AG04450 (cell line): Measurements from ENCODE around the gene FAR2. TPM values are rescaled to one million over a fixed set of nuclear protein-coding genes. Genes with fewer than 3 reads are reported as not detected.

Experiments
- CTCF ChIA-PET: fragments of 300-600, 350-600 bp; formaldehyde crosslinking; extraction: SDS; loops from one replicate; lab custom pipeline; 2022; ENCODE audit warnings: antibody characterized with exemption, inconsistent platforms; lab: Charles Lee
- POLR2A ChIA-PET: fragments of 350-600 bp; formaldehyde crosslinking; extraction: SDS; loops from one replicate; lab custom pipeline; 2021; ENCODE audit warnings: antibody characterized with exemption, inconsistent platforms; lab: Yijun Ruan, JAX
- DNase-seq: peaks from one replicate; pipeline ENCODE4 v3.0.0-alpha.2; 2011; ENCODE audit warnings: low read depth, low spot score
- H3K27ac ChIP-seq: one replicate; pipeline ENCODE4 v1.5.1; 2012; ENCODE audit warnings: low read depth, low read length, control low read depth
- H3K27me3 ChIP-seq: one replicate; pipeline ENCODE4 v1.6.0; 2012; ENCODE audit warnings: low read length; ENCODE audit not compliant: control insufficient read depth, insufficient read depth
- H3K4me3 ChIP-seq: 2 replicates; pipeline ENCODE4 v1.5.1; 2011; ENCODE audit warnings: mild to moderate bottlenecking, low read depth, low read length, control low read depth
- H3K9me3 ChIP-seq: 2 replicates; pipeline ENCODE4 v1.5.1; 2012; ENCODE audit warnings: low read length; ENCODE audit not compliant: control insufficient read depth, insufficient read depth
- polyA plus RNA-seq: library from polyadenylated mRNA; depleted of rRNA; stranded (reverse); fragments of >200 nt; gene quantifications from 2 replicates; pipeline ENCODE4 v1.2.3, GENCODE V29; 2011
- TF ChIP-seq, protein P1 (sequence below): IDR thresholded peaks from 2 replicates; pipeline ENCODE4 v1.5.1; 2011; ENCODE audit warnings: low read depth, low read length, control low read depth, inconsistent platforms

The FAR2 gene
- polyA plus RNA-seq, 1 experiment, result 3.4 TPM

DNA sequence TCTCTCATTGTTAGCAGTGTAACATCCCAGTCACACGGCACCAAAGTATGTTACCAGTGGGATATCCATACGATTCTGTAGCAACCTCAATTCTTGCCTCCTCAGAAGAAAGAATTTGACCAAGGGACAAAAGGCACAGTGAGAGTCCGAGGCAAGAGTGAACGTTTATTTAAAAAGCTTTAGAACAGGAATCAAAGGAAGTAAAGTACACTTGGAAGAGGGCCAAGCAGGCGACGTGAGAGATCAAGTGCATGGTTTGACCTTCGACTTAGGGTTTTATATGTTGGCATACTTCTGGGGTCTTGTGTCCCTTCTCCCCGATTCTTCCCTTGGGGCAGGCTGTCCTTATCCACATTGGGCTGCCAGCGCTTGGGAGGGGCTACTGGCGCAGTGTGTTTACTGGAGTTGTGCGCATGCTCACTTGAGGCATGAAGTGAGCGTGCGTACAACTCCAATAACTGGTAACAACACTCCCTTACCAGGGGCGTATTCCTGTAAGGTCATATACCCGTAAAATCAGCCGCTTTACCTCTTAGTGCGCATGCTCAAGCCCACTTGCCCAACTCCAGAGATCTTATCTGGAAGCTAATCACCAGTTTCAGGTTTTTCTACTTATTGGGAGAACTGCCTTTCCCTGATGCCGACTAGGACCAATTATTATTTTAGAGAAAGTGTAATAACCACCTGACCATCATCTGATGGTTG, 71.7 kb downstream of the FAR2 start:
- Histone ChIP-seq H3K27ac (no peak overlapping the region), H3K9me3 (no peaks in the 10 kb centered on the region), H3K4me3 (no peak overlapping the region), H3K27me3 (no peaks in the 10 kb centered on the region)
- CTCF ChIA-PET, result no interaction called here
- TF ChIP-seq, protein P1, sequence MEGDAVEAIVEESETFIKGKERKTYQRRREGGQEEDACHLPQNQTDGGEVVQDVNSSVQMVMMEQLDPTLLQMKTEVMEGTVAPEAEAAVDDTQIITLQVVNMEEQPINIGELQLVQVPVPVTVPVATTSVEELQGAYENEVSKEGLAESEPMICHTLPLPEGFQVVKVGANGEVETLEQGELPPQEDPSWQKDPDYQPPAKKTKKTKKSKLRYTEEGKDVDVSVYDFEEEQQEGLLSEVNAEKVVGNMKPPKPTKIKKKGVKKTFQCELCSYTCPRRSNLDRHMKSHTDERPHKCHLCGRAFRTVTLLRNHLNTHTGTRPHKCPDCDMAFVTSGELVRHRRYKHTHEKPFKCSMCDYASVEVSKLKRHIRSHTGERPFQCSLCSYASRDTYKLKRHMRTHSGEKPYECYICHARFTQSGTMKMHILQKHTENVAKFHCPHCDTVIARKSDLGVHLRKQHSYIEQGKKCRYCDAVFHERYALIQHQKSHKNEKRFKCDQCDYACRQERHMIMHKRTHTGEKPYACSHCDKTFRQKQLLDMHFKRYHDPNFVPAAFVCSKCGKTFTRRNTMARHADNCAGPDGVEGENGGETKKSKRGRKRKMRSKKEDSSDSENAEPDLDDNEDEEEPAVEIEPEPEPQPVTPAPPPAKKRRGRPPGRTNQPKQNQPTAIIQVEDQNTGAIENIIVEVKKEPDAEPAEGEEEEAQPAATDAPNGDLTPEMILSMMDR, result no peak
- no peak for DNase-seq
- POLR2A ChIA-PET, result no interaction called here

DNA sequence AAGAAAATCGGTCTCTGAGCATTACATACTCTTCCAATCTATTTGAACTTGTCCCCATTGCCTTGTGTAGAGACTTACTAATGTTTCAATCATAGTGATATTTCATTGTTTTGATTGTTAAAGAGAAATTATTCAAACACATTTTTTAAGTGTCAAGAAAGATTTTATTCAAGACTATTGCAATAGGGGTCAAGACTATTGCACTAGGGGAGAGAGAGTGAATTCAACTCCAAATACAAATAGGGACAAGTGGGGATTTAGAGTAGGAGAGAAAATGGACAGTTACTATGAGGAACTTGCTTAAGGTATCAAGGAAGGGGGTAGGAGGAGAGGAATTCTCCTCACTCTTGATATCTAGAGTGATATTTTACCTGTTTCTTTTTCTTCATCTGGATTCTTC, 73.1 kb downstream of the FAR2 start:
- ChIA-PET POLR2A (no interaction called here), CTCF (no interaction called here)
- Histone ChIP-seq H3K27me3 (no peaks in the 10 kb centered on the region), H3K9me3 (no peaks in the 10 kb centered on the region), H3K4me3 (no peak overlapping the region), H3K27ac (no peak overlapping the region)
- DNase-seq, result no peak
- TF ChIP-seq, protein P1, result no peak

DNA sequence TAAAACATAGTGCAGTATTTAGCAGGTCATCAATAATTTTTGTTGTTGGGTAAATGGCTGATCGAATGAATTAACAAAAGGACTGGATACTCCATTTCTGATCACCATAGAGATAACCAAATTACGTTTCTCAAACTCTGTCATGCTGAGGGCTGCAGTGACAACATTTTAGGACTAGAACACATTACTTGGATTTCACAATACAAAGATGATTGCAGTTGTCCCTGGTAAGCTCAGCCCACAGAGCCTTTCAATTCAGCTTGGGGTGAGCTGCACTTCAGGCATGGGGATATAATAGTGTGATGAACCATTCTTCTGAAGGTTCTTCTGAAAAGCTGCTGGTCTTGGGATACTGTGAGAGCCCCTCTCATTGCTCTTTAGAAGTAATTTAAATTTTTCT, 74.3 kb downstream of the FAR2 start:
- DNase-seq, result no peak
- TF ChIP-seq, protein P1, result no peak
- ChIA-PET CTCF (no interaction called here), POLR2A (no interaction called here)
- Histone ChIP-seq H3K9me3 (no peaks in the 10 kb centered on the region), H3K4me3 (no peak overlapping the region), H3K27ac (no peak overlapping the region), H3K27me3 (no peaks in the 10 kb centered on the region)

DNA sequence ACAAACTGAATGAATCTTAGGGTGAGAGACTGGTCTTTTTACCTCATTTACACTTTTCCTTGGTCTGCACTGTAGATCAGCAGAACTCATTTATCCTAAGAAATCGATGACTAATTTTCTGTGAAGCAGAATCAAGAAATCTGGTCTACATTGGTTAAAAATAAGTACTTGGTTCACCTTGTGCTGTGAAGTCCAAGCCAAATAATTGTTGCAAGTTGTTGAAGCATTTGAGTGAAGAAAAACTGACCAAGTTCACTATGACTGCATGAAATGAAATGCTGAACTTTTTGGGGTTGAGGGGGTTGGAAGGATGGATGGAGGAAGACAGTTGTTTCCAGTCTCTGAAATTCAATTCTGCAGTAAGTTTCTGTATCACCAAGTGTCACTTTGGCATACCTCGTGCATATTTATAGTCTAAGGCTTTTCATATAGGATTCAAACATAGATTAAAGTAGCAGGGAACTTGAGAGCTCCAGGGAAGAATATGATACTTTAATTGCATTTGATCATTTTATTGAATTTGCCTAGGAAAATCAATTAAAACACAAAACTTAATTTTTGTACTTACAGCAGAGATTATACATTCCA, 75.0 kb downstream of the FAR2 start:
- Histone ChIP-seq H3K4me3 (no peak overlapping the region), H3K27ac (no peak overlapping the region), H3K27me3 (no peaks in the 10 kb centered on the region), H3K9me3 (no peaks in the 10 kb centered on the region)
- TF ChIP-seq, protein P1, result no peak
- CTCF ChIA-PET, result no interaction called here
- POLR2A ChIA-PET, result no interaction called here
- no peak for DNase-seq

DNA sequence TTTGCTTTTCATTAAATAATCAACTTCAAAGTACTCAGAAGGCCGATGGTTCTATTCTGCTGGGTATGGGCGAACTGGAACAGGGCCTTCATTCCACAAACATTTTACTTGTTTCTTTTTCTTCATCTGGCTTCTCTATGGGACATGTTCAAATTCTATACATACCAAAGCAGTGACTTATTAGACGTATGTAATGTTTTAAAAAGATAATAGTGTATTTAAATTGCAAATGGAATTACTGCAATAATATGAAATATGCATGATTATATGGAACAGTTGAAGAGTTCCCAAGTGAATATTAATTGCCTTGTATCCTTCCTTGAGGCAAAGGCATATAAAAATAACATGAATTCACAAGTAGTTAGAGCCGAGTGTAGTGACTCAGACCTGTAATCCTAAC, 75.5 kb downstream of the FAR2 start:
- TF ChIP-seq, protein P1, result no peak
- no peak overlapping the region for H3K4me3 ChIP-seq
- ChIA-PET POLR2A (no interaction called here), CTCF (no interaction called here)
- DNase-seq, result no peak
- no peaks in the 10 kb centered on the region for H3K9me3 ChIP-seq
- H3K27ac ChIP-seq, result no peak overlapping the region
- no peaks in the 10 kb centered on the region for H3K27me3 ChIP-seq
